Measurements from ENCODE around the gene KDM4B. TPM values are rescaled to one million over a fixed set of nuclear protein-coding genes. Genes with fewer than 3 reads are reported as not detected.

The KDM4B gene
- total and polyA plus RNA-seq, 2 donors (not counting 1 experiment from before 2014, with no cell fraction given): 6.4 to 14.4 TPM

DNA sequence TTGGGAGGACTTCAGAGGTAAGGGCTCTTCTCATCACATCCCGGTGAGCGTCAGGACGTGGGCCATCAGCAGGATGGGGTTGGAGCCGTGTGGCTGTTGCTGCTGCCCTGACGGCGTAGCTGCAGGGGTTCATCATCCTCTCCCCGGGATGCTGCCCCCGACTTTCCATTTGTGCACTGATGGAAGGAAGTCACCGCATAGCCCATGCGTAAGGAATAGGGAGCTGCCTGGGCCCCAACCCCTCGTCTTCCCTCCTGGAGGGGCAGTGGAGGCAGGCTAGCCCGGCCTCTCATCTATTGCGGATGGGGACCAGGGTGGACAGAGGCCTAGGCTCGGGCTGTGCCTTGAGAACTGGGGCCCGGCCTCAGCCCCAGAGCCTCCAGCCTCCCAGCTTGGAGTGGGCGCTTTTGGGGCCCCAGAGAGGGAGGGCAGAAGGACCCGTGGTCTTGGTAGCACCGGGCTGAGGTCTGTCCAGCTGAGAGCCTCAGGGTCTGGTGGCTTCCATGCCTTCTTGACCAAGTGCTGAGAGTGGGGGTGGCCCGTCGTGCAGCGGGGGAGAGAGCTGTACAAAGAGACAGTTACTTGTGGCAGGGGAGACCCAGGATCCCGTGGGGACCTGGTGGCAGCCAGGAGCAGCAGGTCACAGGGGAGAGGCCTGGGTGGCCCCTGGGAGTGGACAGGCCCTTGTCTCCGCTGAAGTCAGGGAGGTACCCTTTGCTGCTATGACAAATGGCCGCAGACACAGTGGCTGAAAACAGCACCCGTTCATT, 44.0 kb downstream of the KDM4B start:
- H3K9me3 ChIP-seq (ENCODE audit: control insufficient read depth, insufficient read depth, low read depth, low read length): no peaks in the 10 kb centered on the region
- no peak overlapping the region for H3K9ac ChIP-seq (ENCODE audit: insufficient read depth, low read length)
- H2AFZ ChIP-seq (ENCODE audit: low read length): no peak overlapping the region
- no peak for DNase-seq (ENCODE audit: low read depth in 2 of 2)
- peaks cover 2% of the 10 kb centered on the region for H3K36me3 ChIP-seq (ENCODE audit: control insufficient read depth, insufficient read depth, low read length)
- H3K4me2 ChIP-seq (ENCODE audit: extremely low read depth, insufficient read depth, low read length): no peak overlapping the region
- no peaks in the 10 kb centered on the region for H3K27me3 ChIP-seq (ENCODE audit: control insufficient read depth, insufficient read depth, low read length)
- no peak overlapping the region for H3K4me3 ChIP-seq (replicated peaks in 1 of 4; ENCODE audit: control extremely low read depth in 1 of 4, insufficient read depth in 1 of 4, low read depth in 3 of 4, low read length in 4 of 4)
- H3K27ac ChIP-seq (ENCODE audit: insufficient read depth, low read length): no peak overlapping the region
- peaks cover 8% of the 10 kb centered on the region for H3K79me2 ChIP-seq (ENCODE audit: control insufficient read depth, insufficient read depth, low read length)
- no peaks in the 10 kb centered on the region for H3K4me1 ChIP-seq (ENCODE audit: control insufficient read depth, extremely low read depth, insufficient read depth, low read length)
- TF ChIP-seq EZH2 (IDR thresholded peaks at IDR 0.05; ENCODE audit: low read length, missing control alignments): no peak
- TF ChIP-seq, protein P1, sequence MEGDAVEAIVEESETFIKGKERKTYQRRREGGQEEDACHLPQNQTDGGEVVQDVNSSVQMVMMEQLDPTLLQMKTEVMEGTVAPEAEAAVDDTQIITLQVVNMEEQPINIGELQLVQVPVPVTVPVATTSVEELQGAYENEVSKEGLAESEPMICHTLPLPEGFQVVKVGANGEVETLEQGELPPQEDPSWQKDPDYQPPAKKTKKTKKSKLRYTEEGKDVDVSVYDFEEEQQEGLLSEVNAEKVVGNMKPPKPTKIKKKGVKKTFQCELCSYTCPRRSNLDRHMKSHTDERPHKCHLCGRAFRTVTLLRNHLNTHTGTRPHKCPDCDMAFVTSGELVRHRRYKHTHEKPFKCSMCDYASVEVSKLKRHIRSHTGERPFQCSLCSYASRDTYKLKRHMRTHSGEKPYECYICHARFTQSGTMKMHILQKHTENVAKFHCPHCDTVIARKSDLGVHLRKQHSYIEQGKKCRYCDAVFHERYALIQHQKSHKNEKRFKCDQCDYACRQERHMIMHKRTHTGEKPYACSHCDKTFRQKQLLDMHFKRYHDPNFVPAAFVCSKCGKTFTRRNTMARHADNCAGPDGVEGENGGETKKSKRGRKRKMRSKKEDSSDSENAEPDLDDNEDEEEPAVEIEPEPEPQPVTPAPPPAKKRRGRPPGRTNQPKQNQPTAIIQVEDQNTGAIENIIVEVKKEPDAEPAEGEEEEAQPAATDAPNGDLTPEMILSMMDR (conservative IDR thresholded peaks at IDR 0.05 in 1 of 2, IDR thresholded peaks at IDR 0.05 in 1 of 2; ENCODE audit: low read depth in 1 of 2, low read length in 2 of 2): no peak
- H4K20me1 ChIP-seq (ENCODE audit: control insufficient read depth, extremely low read depth, insufficient read depth, low read length): no peaks in the 10 kb centered on the region

DNA sequence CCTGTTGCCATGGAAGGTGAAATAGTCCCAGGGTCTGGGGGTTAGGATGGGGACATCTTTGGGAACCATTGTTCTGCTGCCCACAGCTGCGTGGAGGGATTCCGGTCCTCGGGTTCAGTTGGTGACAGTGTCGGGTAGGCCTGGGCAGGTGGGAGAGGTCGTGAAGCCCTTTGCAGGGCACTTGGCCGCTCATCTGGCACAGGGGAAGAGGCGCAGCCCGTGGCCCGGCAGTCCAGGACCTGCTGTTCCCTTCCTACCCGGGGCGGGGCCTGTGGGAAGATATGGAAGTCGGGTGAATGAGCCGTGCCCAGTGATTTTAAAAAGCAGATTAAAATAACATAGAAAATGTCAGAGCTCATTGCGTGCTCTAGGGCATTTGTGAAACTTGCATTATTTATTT, 44.8 kb downstream of the KDM4B start:
- Histone ChIP-seq H3K9me3 (ENCODE audit: control insufficient read depth, insufficient read depth, low read depth, low read length) (no peaks in the 10 kb centered on the region), H4K20me1 (ENCODE audit: control insufficient read depth, extremely low read depth, insufficient read depth, low read length) (no peaks in the 10 kb centered on the region), H3K27ac (ENCODE audit: insufficient read depth, low read length) (no peak overlapping the region), H3K4me2 (ENCODE audit: extremely low read depth, insufficient read depth, low read length) (no peak overlapping the region), H3K36me3 (ENCODE audit: control insufficient read depth, insufficient read depth, low read length) (peaks cover 3% of the 10 kb centered on the region), H3K79me2 (ENCODE audit: control insufficient read depth, insufficient read depth, low read length) (peaks cover 8% of the 10 kb centered on the region), H3K4me3 (replicated peaks in 1 of 4; ENCODE audit: control extremely low read depth in 1 of 4, insufficient read depth in 1 of 4, low read depth in 3 of 4, low read length in 4 of 4) (no peak overlapping the region), H2AFZ (ENCODE audit: low read length) (no peak overlapping the region), H3K9ac (ENCODE audit: insufficient read depth, low read length) (no peak overlapping the region), H3K27me3 (ENCODE audit: control insufficient read depth, insufficient read depth, low read length) (no peaks in the 10 kb centered on the region), H3K4me1 (ENCODE audit: control insufficient read depth, extremely low read depth, insufficient read depth, low read length) (peaks cover 2% of the 10 kb centered on the region)
- DNase-seq (ENCODE audit: low read depth in 2 of 2): no peak
- no peak for TF ChIP-seq EZH2 (IDR thresholded peaks at IDR 0.05; ENCODE audit: low read length, missing control alignments)
- TF ChIP-seq, protein P1 (conservative IDR thresholded peaks at IDR 0.05 in 1 of 2, IDR thresholded peaks at IDR 0.05 in 1 of 2; ENCODE audit: low read depth in 1 of 2, low read length in 2 of 2): no peak

DNA sequence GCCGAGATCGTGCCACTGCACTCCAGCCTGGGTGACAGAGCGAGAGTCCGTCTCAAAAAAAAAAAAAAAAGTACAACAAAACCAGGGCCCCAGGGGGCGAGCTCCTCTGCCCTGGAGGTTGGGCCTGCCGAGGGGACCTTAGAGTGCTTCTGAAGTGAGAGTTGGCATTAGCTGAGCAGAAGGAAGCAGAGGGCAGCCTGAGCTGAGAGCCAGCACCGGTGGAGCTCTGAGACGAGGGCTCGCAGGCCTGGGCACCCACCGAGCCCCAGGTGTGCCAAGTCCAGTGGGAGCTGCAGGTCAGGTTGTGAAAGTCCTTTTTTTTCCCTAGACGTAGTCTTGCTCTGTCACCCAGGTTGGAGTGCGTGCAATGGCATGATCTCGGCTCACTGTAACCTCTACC, 46.0 kb downstream of the KDM4B start:
- no peak for DNase-seq (ENCODE audit: low read depth in 2 of 2)
- Histone ChIP-seq H2AFZ (ENCODE audit: low read length) (no peak overlapping the region), H3K4me1 (ENCODE audit: control insufficient read depth, extremely low read depth, insufficient read depth, low read length) (peaks cover 2% of the 10 kb centered on the region), H3K9ac (ENCODE audit: insufficient read depth, low read length) (no peak overlapping the region), H3K27ac (ENCODE audit: insufficient read depth, low read length) (no peak overlapping the region), H3K27me3 (ENCODE audit: control insufficient read depth, insufficient read depth, low read length) (no peaks in the 10 kb centered on the region), H3K4me3 (replicated peaks in 1 of 4; ENCODE audit: control extremely low read depth in 1 of 4, insufficient read depth in 1 of 4, low read depth in 3 of 4, low read length in 4 of 4) (no peak overlapping the region), H3K9me3 (ENCODE audit: control insufficient read depth, insufficient read depth, low read depth, low read length) (no peaks in the 10 kb centered on the region), H4K20me1 (ENCODE audit: control insufficient read depth, extremely low read depth, insufficient read depth, low read length) (no peaks in the 10 kb centered on the region), H3K36me3 (ENCODE audit: control insufficient read depth, insufficient read depth, low read length) (peaks cover 4% of the 10 kb centered on the region), H3K79me2 (ENCODE audit: control insufficient read depth, insufficient read depth, low read length) (peaks cover 15% of the 10 kb centered on the region), H3K4me2 (ENCODE audit: extremely low read depth, insufficient read depth, low read length) (no peak overlapping the region)
- TF ChIP-seq EZH2 (IDR thresholded peaks at IDR 0.05; ENCODE audit: low read length, missing control alignments): no peak
- TF ChIP-seq, protein P1 (conservative IDR thresholded peaks at IDR 0.05 in 1 of 2, IDR thresholded peaks at IDR 0.05 in 1 of 2; ENCODE audit: low read depth in 1 of 2, low read length in 2 of 2): no peak
